ENCODE measurements around the gene CDKL1. TPM values are rescaled to one million over a fixed set of nuclear protein-coding genes. Genes with fewer than 3 reads are reported as not detected.
A peak's percentile ranks its signal among the peaks of the same experiment; 100 is the strongest.

Gene CDKL1
- polyA plus RNA-seq, 3 donors = 1.2 to 2.5 (median 1.3) TPM

- peaks cover 27% of the 10 kb centered on the region for H3K4me1 Mint-ChIP-seq
- H3K27me3 Mint-ChIP-seq (ENCODE audit: low read depth in 3 of 3) = peaks cover 1 to 2% (median 2%) of the 10 kb centered on the region in 3 donors
- TF ChIP-seq CTCF (IDR thresholded peaks at IDR 0.05) = no peak
- Histone ChIP-seq H3K4me2 (replicated peaks; ENCODE audit: extremely low read depth, low read length, poor library complexity, severe bottlenecking) (no peak overlapping the region), H2AFZ (ENCODE audit: insufficient read depth, low read depth, low read length, poor library complexity, severe bottlenecking) (no peak overlapping the region), H3K36me3 (replicated peaks in 1 of 2; ENCODE audit: control insufficient read depth in 1 of 2, insufficient read depth in 2 of 2, low read length in 2 of 2) (no peaks in the 10 kb centered on the region), H3K4me1 (ENCODE audit: control insufficient read depth in 1 of 2, insufficient read depth in 2 of 2, low read length in 2 of 2) (peaks cover 15 to 16% of the 10 kb centered on the region in 2 donors), H3K9ac (ENCODE audit: insufficient read depth, low read length, poor library complexity, severe bottlenecking) (no peak overlapping the region), H4K20me1 (ENCODE audit: insufficient read depth, low read length) (no peaks in the 10 kb centered on the region), H3K9me3 (replicated peaks in 1 of 2; ENCODE audit: control insufficient read depth in 1 of 2, insufficient read depth in 1 of 2, low read length in 2 of 2) (no peaks in the 10 kb centered on the region), H3K27me3 (ENCODE audit: control insufficient read depth in 2 of 2, insufficient read depth in 2 of 2, low read length in 2 of 2) (no peaks in the 10 kb centered on the region), H3K79me2 (ENCODE audit: insufficient read depth, low read length) (no peaks in the 10 kb centered on the region), H3K4me3 (replicated peaks in 1 of 3; ENCODE audit: low read depth in 2 of 3, low read length in 3 of 3) (no peak overlapping the region), H3K27ac (ENCODE audit: low read depth in 1 of 2, low read length in 2 of 2) (no peak overlapping the region)
- intact Hi-C loops (cut with micrococcal nuclease) = no loop called here
- WGBS (ENCODE audit: insufficient coverage) = 100% methylated on average over 1 of the region's 1 CpG
- peaks cover 0 to 3% of the 10 kb centered on the region in 2 donors for H3K36me3 Mint-ChIP-seq
- no peak for DNase-seq
- H3K4me3 Mint-ChIP-seq = no peak overlapping the region
- H3K9me3 Mint-ChIP-seq = peaks cover 0 to 9% (median 6%) of the 10 kb centered on the region in 7 donors
- H3K27ac Mint-ChIP-seq = peak overlapping the region in 1 of 7 donors; percentile 75
Measured at GRCh38 chr14:50364792-50365191, 31.9 kb downstream of the CDKL1 start.

- H4K20me1 ChIP-seq (ENCODE audit: insufficient read depth, low read length) = no peaks in the 10 kb centered on the region
- intact Hi-C loops (cut with micrococcal nuclease) = no loop called here
- Mint-ChIP-seq H3K4me1 (peaks cover 27% of the 10 kb centered on the region), H3K4me3 (peak overlapping the region; percentile 88 to 95), H3K9me3 (peaks cover 0 to 9% (median 6%) of the 10 kb centered on the region in 7 donors), H3K27ac (peak overlapping the region; percentile 82 to 95 (median 93)), H3K36me3 (peaks cover 3 to 5% of the 10 kb centered on the region in 2 donors), H3K27me3 (ENCODE audit: low read depth in 3 of 3) (peaks cover 1 to 2% (median 2%) of the 10 kb centered on the region in 3 donors)
- peak overlapping the region; percentile 71 for H2AFZ ChIP-seq (ENCODE audit: insufficient read depth, low read depth, low read length, poor library complexity, severe bottlenecking)
- no peaks in the 10 kb centered on the region for H3K27me3 ChIP-seq (ENCODE audit: control insufficient read depth in 2 of 2, insufficient read depth in 2 of 2, low read length in 2 of 2)
- H3K36me3 ChIP-seq (replicated peaks in 1 of 2; ENCODE audit: control insufficient read depth in 1 of 2, insufficient read depth in 2 of 2, low read length in 2 of 2) = no peaks in the 10 kb centered on the region
- H3K27ac ChIP-seq (ENCODE audit: low read depth in 1 of 2, low read length in 2 of 2) = peak overlapping the region; percentile 48 to 91
- H3K4me2 ChIP-seq (replicated peaks; ENCODE audit: extremely low read depth, low read length, poor library complexity, severe bottlenecking) = peak overlapping the region; percentile 81
- DNase-seq = peak; percentile 56 to 61 (median 59)
- H3K4me1 ChIP-seq (ENCODE audit: control insufficient read depth in 1 of 2, insufficient read depth in 2 of 2, low read length in 2 of 2) = peaks cover 15 to 16% of the 10 kb centered on the region in 2 donors
- peak overlapping the region; percentile 47 to 97 (median 81) for H3K4me3 ChIP-seq (replicated peaks in 1 of 3; ENCODE audit: low read depth in 2 of 3, low read length in 3 of 3)
- TF ChIP-seq CTCF (IDR thresholded peaks at IDR 0.05) = no peak
- WGBS (ENCODE audit: insufficient coverage) = 4% methylated on average over 4 of the region's 4 CpGs
- no peaks in the 10 kb centered on the region for H3K9me3 ChIP-seq (replicated peaks in 1 of 2; ENCODE audit: control insufficient read depth in 1 of 2, insufficient read depth in 1 of 2, low read length in 2 of 2)
- peak overlapping the region; percentile 64 for H3K9ac ChIP-seq (ENCODE audit: insufficient read depth, low read length, poor library complexity, severe bottlenecking)
- no peaks in the 10 kb centered on the region for H3K79me2 ChIP-seq (ENCODE audit: insufficient read depth, low read length)
Measured at GRCh38 chr14:50363714-50364111, 33.0 kb downstream of the CDKL1 start.
